GM18517 (cell line): ENCODE results near the gene AKAP8.
"Not testable (repeated sequence)": the region's sequence is repeated elsewhere in the genome, so short reads cannot be mapped to it uniquely, and the experiment has no call there.

ENCODE experiments used
- ATAC-seq: cut with Tn5 transposase; IDR thresholded peaks from one replicate; pipeline ENCODE4 v1.9.1; 2021; ENCODE audit warnings: mild to moderate bottlenecking, moderate library complexity; ENCODE audit not compliant: unreplicated experiment

AKAP8 gene

DNA sequence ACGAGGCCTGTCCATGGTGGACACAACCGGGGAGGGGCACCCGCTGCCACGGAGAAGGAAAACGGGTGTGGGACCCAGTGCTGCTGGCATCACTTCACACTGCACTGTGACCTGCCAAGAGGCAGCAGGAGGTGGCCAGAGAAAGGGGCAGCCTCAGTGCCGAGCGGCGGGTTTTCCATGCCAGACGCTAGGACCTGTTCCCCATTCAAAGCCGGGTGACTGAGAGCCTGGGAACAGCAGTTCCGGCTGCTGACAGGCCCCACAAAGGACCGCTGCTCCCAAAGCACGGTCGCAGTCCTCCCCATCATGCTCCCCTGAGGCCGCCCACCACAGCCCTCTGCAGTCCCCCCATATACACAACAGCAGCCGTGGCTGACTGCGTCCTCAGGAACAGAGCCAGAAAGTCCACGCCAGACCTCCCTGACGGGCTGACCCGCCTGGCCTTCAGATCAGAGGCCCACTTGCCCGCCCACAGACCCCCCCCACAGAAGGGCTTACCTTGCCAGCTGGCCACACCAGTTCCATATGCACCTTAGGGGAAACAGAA lies 5.4 kb downstream of the AKAP8 start:
- ATAC-seq = no peak

DNA sequence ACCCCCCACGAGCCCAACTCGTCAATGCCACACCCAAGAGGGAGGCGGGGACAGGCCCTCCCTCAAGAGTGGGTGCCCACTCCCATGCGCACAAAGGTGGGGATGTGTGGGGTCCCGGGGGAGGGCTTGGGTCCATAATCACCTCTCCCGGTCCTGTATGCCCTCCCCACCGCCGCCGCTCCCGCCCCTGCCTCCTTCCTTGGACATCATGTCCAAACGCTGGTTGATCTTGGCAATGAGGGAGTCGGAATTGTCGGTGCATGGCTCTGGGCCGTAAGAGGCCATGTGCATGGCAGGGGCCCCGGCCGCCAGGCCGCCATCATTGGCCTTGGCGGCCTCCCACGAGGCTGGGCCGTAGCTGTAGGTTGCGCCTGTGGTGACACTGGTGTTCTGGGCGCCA lies 5.9 kb downstream of the AKAP8 start:
- ATAC-seq = no peak

DNA sequence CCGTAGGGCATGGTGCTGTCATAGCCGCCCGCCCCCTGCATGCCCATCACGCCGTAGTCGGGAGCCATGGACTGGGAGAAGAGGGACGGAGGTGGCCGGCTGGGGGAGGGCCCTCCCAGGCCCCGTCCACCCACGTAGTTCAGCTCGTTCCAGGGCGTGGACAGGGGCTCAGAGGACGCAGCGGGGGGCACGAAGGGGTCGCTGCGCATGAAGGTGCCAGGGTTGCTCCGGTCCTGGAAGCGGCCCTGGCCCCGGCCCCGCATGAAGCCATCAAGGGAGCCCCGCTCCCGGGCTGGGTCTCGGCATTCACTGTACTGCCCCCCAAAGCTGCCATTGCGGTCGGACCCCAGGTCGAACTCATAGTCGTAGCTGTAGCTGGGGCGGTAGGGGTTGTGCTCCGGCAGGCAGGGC lies 6.7 kb downstream of the AKAP8 start:
- no peak for ATAC-seq

DNA sequence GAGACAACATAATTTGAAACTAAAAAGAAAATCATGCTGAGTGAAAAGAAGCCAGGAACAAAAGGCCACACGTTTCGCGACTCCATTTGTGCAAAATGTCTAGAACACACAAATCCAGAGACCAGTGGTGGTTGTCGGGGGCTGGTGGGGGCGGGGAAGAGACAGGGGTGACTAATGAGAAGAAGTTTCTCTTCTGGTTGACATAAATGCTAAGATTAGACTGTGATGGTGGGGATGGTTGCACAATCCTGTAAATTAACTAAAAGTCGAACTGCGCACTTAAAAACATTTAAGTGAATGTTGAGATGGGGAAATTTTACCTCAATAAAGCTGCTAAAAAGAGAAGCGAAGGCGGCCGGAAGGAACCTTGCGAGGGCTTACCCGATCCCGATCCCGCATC lies 7.1 kb downstream of the AKAP8 start:
- no peak for ATAC-seq

DNA sequence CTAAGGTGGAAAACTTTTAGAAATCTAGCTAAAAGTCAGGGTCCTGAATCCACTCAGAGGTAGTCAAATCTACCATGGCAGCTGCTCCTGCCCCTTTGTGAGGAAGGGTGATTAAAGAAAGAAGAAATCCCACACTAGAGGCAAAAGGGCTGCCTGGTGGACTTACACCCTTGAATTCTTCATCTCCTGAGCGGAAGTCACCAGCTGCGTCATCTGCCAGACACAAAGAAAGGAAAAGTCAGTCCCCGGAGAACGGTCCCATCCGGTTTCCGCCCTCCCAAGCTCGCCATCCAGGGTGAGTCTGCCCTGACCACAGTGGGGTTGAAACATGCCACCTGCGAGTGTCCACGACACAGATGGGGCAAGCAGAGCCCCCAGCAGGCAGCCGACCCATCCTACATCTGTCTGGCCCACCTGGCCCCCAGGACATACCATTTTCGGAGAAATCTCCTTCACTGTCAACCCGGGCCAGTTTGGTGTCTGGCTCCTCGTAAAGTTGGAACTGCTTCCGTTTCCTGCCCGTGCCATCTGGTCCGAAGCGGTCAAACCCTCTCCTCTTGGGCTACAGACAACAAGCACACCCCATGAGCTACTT lies 7.7 kb downstream of the AKAP8 start:
- no peak for ATAC-seq

DNA sequence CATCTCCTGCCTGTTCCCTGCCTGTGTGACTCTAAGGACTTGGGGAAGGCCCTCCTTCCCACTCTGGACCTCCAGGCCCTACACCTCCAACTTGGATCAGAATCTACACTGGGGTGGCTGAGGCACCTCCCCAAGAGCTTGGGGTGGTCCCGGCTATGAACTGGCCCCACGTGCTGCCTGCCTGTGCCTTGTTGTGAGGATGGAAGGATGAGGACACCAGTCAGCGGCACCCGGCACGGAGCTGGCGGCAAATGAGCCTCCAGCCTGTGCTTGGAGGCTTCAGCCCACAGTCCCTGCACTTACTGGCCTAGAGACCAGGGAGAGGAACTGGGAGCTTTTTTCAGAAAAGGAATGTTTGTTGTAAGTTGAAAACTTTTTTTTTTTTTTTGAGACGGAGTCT lies 8.5 kb downstream of the AKAP8 start:
- no peak for ATAC-seq

DNA sequence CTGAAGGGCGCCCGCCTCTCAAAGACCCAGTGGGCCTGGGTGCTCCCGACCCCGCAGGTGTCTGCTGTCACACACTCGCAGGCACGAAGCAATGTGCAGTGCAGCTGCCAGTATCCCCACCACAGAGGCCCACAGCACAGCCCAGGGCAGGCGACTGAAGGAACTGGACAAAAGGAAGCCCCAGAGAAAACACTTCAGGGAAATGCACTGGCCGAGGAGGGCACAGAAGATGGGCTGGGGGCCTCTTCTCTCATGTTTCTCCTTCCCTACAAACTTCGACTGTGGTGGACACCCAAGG lies 10.0 kb downstream of the AKAP8 start:
- ATAC-seq = no peak

DNA sequence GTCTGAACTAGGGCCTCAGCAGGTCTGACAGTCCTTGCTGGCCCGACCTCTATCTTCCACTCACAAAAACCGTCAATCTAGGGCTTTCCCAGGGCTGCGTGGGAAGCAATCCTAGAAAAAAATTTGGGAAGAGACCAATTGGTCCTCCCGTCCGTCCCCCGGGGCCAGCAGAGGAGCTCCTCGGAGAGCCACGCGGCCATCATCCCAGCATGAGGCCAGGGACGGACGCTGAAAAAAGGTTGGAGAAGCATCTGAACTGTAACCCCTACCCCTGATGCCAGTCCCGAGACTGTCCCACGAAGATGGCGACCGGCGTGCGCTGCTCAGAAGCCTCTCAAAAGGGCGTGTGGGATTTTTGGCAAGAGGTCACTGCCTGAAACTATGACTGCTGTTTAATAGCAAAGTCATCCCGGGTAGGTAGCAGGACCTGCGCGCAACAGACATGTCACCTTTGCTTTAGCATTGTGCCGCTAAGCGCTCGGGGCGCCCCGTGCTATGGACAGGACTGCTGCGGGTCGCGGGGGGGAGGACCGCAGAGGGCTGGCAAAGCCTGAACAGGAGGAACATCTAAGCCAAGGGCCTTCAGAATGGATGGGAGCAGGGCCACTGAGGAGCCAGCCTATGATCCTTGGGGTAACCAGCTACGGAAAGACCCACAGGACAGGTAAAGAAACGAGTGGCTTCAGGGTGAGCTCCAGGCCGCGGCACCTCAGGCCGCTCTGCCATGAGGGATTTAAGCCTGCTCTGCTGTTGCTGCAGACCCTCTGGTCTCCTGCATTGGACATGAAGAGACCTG lies 10.6 kb downstream of the AKAP8 start:
- no peak for ATAC-seq

DNA sequence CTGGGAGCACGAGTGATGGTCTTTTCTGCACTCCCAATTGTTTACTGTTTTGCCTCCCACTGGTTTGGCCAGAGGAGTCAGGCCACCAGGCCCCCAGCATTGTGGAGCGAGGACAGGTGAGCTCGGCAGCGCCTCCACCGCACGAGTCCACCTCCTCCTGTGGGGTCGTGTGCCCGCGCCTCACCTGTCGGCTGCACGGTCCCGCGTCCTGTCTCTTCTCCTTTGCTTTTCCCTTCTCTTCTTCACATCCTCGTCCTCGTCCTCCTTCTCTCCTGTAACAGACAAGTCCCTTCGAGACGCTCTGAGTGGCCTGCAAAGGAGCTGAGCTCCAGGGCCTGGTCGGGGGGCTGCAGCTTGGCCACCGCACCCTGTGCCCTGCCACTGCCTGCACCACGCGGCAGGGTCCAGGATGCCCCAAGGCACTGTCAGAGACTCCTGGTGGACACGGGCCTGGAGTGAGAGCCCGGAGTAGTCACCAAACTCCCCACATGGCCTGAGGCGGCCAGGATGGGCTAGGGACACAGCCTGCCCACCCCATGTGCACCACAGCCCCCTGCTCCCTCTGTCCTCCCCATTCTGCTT lies 11.4 kb downstream of the AKAP8 start:
- ATAC-seq = no peak

DNA sequence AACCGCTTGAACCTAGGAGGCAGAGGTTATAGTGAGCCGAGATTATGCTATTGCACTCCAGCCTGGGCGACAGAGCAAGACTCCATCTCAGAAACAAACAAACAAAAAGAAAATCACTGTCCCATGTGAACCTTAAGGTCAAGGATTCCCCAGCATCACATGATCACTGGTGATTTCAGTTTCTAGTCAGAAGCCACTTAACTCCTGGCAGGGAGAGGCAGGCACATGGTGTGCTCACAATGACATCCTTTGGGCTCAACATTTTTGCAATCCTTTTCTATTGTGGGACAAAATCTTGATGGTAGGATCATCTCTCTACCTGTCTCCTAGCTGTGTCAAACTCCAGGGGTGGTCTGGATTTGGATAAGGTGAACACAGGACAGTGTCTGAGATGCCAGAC lies 12.1 kb downstream of the AKAP8 start:
- no peak for ATAC-seq

DNA sequence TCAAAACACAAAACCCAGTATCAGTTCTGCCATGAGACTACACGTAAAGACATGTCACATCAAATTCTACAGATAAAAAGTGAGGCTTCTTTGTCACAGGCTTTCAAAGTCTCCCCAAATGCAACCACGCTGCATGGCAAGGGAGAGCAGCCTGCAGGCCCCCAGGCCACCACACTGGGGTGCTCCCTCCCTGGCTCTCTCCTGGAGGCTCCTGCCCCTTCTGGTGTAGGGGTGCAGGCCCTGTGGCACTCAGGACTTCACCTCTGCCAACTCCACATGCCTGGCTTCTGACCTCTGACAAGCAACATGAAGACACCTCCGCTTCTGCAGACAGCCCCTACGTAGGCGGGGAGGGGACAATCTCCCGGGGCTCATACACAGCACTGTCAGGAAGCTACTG lies 14.3 kb downstream of the AKAP8 start:
- no peak for ATAC-seq

DNA sequence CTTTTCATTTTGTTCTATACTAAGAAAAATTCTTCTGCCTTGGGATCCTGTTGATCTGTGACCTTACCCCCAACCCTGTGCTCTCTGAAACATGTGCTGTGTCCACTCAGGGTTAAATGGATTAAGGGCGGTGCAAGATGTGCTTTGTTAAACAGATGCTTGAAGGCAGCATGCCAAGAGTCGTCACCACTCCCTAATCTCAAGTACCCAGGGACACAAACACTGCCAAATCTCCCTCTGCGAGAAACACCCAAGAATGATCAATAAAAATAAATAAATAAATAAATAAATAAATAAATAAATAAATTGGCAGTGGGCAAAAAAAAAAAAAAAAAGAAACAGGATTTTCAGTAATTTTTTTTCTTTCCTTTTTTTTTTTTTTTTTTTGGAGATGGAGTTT lies 15.8 kb downstream of the AKAP8 start:
- ATAC-seq = not testable (repeated sequence)

DNA sequence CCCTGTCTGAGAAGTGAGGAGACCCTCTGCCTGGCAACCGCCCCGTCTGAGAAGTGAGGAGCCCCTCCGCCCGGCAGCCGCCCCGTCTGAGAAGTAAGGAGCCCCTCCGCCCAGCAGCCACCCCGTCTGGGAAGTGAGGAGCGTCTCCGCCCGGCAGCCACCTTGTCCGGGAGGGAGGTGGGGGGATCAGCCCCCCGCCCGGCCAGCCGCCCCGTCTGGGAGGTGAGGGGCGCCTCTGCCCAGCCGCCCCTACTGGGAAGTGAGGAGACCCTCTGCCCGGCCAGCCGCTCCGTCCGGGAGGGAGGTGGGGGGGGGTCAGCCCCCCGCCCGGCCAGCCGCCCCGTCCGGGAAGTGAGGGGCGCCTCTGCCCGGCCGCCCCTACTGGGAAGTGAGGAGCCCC lies 16.5 kb downstream of the AKAP8 start:
- not testable (repeated sequence) for ATAC-seq

DNA sequence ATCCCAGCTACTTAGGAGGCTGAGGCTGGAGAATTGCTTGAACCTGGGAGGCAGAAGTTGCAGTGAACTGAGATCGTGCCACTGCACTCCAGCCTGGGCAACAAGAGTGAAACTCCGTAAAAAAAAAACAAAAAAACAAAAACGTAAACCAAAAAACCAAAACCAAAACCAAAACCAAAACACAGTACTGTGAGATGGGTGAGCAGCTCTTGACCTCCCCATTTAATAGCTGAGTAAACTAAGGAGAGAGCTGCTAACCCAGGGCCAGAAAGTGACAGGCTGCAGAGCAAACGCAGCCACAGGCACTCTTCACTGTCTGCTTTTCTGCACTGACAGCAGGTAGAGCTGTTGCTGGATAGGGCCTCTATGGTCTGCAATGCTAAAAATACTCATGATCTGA lies 19.6 kb downstream of the AKAP8 start:
- ATAC-seq = not testable (repeated sequence)

DNA sequence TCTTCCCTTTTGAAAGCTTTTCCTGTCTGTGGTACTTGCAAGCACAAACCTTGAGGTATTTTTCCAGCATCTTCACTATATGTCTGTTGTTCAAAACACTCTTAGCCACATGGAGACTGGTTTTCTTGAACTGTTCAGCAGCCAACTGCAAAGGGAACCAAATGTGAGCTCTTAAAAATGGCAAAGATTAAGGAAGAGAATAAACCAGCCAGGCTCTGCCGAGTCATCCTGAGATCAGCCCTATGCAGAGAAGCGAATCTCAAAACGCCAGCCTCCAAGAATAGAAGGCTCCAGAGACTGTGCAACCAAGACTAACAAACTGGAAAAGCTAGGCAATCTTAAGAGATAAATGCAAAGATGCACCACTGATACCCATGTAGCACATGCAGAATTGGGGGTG lies 20.7 kb downstream of the AKAP8 start:
- no peak for ATAC-seq

DNA sequence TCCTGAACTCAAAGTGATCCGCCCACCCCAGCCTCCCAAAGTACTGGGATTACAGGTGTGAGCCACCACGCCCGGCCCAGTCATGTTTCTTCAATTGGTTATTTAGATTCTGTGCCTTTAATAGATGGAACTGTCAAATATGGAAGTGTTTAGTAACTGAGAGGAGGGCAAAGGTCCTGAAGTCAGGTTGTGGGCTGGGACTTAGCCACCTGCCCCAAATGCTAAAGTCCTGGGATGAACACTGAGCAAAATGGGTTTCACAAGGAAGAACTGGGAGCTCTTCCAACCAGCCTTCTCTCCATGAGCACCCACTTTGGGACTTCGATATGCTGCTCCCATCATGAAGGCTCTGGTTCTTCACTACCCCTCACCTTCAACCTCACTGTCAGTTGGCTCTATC lies 21.7 kb downstream of the AKAP8 start:
- no peak for ATAC-seq

DNA sequence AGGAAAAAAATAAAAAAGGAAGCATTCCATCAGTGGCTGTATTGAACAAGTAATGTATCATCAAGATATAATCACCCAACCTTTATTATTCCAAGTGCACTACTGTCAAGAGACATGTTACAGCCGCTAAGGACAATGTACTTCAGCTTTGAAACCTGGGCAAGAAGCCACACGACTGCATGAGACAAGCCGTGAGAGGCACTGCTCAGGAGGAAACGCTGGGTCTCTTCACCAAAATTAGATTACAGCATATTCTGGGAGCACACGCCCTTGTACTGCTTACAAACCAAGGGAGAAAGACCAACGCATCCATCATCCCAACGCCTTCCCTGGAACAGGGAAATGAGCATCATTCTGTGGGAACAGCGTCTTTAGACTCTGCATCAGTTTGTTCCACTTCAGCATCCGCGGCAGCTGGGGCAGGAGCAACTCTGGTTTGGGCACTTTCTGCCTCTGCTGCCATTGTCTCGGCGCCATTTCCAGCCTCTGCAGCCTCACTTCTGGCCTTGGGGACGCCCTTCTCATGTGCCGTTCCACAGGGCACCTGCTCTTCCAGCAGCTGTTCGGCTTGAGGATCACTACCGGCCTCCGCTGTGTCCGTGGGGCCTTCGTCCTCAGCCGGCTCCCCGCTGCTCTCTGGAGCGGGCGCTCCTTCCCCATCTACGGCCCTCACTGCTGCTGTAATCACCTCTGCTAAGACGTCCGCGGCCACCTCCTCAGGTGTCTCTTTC lies 24.9 kb downstream of the AKAP8 start:
- no peak for ATAC-seq

DNA sequence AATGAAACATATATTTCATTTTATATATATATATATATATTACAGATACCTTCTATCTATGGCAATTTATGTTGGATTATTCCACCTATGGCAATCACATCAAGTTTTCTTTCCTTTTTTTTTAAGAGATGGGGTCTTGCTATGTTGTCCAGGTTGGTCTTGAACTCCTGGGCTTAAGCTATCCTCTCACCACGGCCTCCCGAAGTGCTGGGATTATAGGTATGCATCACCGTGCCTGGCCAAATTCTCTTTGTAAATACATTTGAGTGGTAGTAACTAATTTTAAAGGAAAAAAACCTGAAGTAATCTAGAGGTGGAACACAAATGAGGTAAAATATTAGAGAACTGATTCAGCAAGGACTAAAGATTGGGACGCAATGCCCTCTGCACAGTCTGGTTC lies 25.7 kb downstream of the AKAP8 start:
- no peak for ATAC-seq

DNA sequence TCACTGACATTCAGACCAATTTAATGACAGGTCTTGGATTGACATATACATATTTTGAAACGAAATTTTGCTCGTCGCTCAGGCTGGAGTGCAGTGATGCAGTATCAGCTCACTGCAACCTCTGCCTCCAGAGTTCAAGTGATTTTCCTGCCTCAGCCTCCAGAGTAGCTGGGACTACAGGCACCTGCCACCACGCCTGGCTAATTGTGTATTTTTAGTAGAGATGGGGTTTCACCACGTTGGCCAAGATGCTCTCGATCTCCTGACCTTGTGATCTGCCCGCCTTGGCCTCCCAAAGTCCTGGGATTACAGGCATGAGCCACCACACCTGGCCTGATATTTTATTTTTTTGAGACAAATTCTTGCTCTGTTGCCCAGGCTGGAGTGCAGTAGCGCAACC lies 27.1 kb downstream of the AKAP8 start:
- not testable (repeated sequence) for ATAC-seq

DNA sequence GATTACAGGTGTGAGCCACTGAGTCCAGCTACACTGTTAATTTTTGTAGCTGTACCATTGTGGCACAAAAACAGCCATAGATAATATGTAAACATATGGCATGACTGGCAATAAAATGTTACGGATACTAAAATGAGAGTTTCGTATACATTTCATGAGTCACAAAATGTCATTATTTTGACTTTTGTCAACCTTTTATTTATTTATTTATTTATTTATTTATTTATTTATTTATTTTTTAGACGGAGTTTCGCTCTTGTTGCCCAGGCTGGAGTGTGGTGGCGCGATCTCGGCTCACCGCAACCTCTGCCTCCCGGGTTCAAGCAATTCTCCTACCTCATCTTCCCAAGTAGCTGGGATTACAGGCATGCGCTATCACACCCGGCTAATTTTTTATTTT lies 38.3 kb downstream of the AKAP8 start:
- not testable (repeated sequence) for ATAC-seq

DNA sequence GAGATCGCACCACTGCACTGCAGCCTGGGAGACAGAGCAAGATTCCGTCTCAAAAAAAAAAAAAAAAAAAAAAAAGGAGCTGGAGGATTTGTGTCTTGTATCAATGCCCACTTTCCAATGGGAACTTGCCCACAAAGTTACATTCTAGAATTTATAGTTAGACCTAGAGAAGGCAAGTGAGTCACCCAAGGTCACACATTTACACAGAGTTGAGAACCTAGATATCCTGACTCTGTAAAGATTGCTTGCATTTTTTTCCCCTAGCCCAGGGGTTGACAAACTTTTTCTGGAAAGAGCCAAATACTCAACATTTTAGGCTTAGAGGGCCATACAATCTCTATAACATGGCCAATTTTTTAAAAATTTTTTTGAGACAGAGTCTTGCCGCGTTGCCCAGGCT lies 39.5 kb downstream of the AKAP8 start:
- no peak for ATAC-seq

DNA sequence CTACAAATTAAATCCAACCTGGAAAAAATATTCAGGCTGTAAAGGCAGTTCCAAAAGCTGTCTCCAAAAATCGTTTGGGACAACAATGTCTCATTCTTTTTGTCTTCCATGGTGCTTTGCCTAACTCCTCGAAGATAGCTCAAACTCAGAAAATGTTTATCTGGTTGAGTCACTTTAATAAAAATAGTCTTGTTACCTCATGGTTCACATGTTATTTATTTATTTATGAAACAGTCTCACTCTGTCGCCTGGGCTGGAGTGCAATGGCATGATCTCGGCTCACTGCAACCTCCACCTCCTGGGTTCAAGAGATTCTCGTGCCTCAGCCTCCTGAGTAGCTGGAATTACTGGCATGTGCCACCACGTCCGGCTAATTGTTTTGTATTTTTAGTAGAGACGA lies 42.4 kb downstream of the AKAP8 start:
- no peak for ATAC-seq
